GM21526 (cell line): ENCODE results near the gene PRAC1.

ENCODE experiments used
- ATAC-seq: cut with Tn5 transposase; IDR thresholded peaks from one replicate; pipeline ENCODE4 v1.9.1; 2021; ENCODE audit warnings: moderate library complexity; ENCODE audit not compliant: unreplicated experiment, low FRiP score

The PRAC1 gene

GRCh38 chr17:48747445-48748363, 25.4 kb upstream of the PRAC1 start:
- ATAC-seq: no peak

GRCh38 chr17:48746916-48747444, 24.7 kb upstream of the PRAC1 start:
- no peak for ATAC-seq

- no peak for ATAC-seq
Measured at GRCh38 chr17:48745381-48746275, 23.3 kb upstream of the PRAC1 start.

- ATAC-seq: no peak
Measured at GRCh38 chr17:48740537-48740936, 18.2 kb upstream of the PRAC1 start.

GRCh38 chr17:48738803-48739526, 16.6 kb upstream of the PRAC1 start:
- ATAC-seq: no peak

- no peak for ATAC-seq
Measured at GRCh38 chr17:48738424-48738802, 16.1 kb upstream of the PRAC1 start.

GRCh38 chr17:48737330-48738043, 15.2 kb upstream of the PRAC1 start:
- no peak for ATAC-seq

GRCh38 chr17:48735062-48735351, 12.7 kb upstream of the PRAC1 start:
- ATAC-seq: no peak

GRCh38 chr17:48734333-48735061, 12.2 kb upstream of the PRAC1 start:
- no peak for ATAC-seq

- ATAC-seq: no peak
Measured at GRCh38 chr17:48733632-48734328, 11.5 kb upstream of the PRAC1 start.

GRCh38 chr17:48732688-48733629, 10.6 kb upstream of the PRAC1 start:
- no peak for ATAC-seq

- no peak for ATAC-seq
Measured at GRCh38 chr17:48731355-48731754, 9.0 kb upstream of the PRAC1 start.

GRCh38 chr17:48730240-48730550, 7.9 kb upstream of the PRAC1 start:
- ATAC-seq: no peak

- no peak for ATAC-seq
Measured at GRCh38 chr17:48729335-48730239, 7.3 kb upstream of the PRAC1 start.

GRCh38 chr17:48728232-48729231, 6.2 kb upstream of the PRAC1 start, which contains the start of gene HOXB13:
HOXB13 (minus strand) TSS chr17:48728750; CDS start chr17:48728593, 157 bp downstream.
- ATAC-seq: no peak
